HG03565 (cell line): Measurements from ENCODE around the gene CARD10.

Source experiments
- ATAC-seq: cut with Tn5 transposase; IDR thresholded peaks from one replicate; pipeline ENCODE4 v1.9.1; 2021; ENCODE audit warnings: mild to moderate bottlenecking, moderate library complexity; ENCODE audit not compliant: unreplicated experiment

Gene CARD10

DNA sequence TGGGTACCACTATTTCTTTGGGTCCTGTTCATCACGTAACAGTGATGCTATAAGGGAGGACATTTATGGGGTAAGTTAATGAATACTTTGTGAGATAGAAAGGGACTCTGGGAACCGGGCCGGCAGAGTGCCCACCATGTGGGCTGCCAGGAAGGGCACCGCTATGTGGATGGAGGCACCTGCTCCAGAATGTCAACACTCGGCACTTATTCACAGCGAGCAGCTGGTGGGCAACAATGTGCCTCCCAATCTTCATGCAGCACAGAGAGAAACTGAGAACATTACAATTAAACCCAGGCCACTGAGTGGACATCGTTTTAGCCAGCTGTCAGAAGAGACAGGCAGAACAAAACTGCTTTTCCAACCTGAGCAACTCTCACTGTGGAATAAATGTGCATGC, 76.1 kb downstream of the CARD10 start:
- no peak for ATAC-seq

DNA sequence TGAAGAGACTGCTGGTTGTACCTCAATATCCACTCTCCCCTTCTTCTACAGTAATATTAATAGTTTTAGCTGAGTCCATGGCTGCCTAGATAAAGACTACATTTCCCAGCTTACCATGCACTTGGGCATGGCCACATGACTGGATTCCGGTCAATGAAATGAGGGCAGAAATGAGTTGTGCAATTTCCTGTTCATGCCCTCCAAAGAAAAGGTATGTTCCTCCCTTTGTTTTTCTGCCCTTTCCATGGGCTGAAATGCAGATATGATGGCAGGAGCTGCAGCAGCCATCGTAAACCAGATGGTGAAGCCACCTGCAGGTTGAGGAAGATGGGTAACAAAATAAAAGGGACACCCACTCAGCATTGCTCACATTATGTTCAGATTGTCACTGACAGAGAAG, 76.7 kb downstream of the CARD10 start:
- ATAC-seq: no peak

DNA sequence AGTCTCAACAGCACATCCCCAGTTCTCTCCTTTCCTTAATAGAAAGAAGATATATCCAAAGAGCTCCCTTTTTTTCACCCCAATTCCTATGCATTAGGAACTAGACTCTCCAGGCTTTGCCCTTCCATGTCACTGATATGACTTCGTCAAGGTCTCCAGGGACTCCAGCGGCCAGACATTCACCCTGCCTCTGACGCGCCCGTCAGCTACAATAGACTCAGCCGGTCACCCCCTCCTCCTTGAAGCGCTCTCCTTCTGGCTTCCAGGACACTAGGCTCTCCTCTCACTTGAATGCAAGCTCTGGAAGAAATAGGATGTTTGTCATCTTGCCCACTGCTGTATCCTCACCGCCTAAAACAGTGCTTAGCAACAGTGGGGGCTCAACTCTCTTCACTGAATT, 77.1 kb downstream of the CARD10 start:
- no peak for ATAC-seq

DNA sequence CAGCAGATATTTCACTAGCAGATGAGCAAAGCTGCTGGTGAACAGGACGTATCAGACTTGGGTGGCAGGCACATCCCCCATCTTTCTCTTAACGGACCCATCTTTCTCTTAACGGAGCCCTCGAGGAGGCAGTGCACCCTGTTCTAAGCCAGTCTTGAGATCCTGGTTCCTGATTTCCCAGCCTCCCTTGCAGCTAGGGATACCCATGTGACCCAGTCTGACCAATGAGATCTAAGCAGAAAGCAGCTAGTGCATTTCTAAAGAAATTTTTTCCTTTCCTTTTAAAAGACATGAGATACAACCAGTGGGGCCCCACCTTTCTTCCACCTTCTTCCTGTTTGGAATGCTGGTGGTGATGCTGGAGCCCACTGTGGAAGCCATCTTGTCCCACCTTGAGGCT, 78.3 kb downstream of the CARD10 start:
- ATAC-seq: no peak
